Mammary epithelial cell (primary cell): ENCODE measurements around the gene COL27A1.

Experiments
- EZH2 ChIP-seq: IDR thresholded peaks from 2 replicates; pipeline ENCODE4 v1.6.1; 2012; ENCODE audit warnings: low read length, inconsistent platforms, borderline replicate concordance
- TF ChIP-seq, protein P1 (sequence below), 2 donors: IDR thresholded peaks in 1 of 2; conservative IDR thresholded peaks in 1 of 2; 2 replicates each; pipeline ENCODE4 v1.5.1; 2011 to 2012; ENCODE audit warnings: inconsistent platforms in 2 of 2, low read length in 2 of 2, mild to moderate bottlenecking in 2 of 2, control low read depth in 1 of 2, low read depth in 1 of 2; ENCODE audit not compliant: insufficient read depth in 1 of 2; ENCODE audit errors: extremely low read depth in 1 of 2

DNA sequence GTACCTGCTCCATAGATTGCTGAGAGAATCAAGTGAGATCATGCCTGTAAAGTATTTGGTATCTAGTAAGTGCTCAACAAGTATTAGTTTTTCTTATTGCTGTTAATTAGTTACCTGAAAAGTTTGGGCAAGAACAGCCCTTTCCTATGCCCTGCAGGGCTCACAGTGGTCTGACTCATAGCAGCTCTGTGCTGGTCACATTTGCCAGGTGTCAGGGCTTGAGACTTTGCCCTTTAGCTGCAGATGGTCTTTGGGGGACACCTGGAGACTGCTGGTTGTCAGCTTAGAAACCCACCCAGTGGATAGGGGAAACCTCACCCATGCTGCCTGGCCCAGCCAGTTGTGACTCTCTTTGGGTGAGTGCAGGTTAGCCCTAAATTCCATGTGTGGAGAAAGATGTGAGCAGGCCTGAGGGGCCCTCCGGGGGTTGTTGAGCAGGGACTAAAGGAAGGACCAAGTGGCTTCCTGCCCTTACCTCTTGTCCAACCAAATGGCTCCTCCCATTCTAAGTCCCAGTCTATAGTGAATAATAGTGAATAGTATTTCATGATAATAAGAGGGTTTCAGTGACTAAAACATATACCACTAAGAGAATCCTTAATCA, 9.0 kb downstream of the COL27A1 start:
- TF ChIP-seq, protein P1, sequence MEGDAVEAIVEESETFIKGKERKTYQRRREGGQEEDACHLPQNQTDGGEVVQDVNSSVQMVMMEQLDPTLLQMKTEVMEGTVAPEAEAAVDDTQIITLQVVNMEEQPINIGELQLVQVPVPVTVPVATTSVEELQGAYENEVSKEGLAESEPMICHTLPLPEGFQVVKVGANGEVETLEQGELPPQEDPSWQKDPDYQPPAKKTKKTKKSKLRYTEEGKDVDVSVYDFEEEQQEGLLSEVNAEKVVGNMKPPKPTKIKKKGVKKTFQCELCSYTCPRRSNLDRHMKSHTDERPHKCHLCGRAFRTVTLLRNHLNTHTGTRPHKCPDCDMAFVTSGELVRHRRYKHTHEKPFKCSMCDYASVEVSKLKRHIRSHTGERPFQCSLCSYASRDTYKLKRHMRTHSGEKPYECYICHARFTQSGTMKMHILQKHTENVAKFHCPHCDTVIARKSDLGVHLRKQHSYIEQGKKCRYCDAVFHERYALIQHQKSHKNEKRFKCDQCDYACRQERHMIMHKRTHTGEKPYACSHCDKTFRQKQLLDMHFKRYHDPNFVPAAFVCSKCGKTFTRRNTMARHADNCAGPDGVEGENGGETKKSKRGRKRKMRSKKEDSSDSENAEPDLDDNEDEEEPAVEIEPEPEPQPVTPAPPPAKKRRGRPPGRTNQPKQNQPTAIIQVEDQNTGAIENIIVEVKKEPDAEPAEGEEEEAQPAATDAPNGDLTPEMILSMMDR (conservative IDR thresholded peaks at IDR 0.05 in 1 of 2, IDR thresholded peaks at IDR 0.05 in 1 of 2; ENCODE audit: extremely low read depth in 1 of 2, insufficient read depth in 1 of 2, low read depth in 1 of 2, low read length in 2 of 2): no peak
- no peak for TF ChIP-seq EZH2
